HG02623 (cell line): ENCODE results near the gene BPIFB4.
"Not testable (repeated sequence)": the region's sequence is repeated elsewhere in the genome, so short reads cannot be mapped to it uniquely, and the experiment has no call there.

Experiments used
- ATAC-seq: cut with Tn5 transposase; IDR thresholded peaks from one replicate; pipeline ENCODE4 v1.9.1; 2021; ENCODE audit warnings: moderate library complexity; ENCODE audit not compliant: unreplicated experiment

BPIFB4 gene

GRCh38 chr20:33112547-33113386, 33.3 kb downstream of the BPIFB4 start:
- no peak for ATAC-seq

GRCh38 chr20:33113387-33113908, 34.0 kb downstream of the BPIFB4 start:
- ATAC-seq = no peak

GRCh38 chr20:33115501-33115900, 36.1 kb downstream of the BPIFB4 start:
- not testable (repeated sequence) for ATAC-seq

- no peak for ATAC-seq
Measured at GRCh38 chr20:33119725-33120720, 40.6 kb downstream of the BPIFB4 start.

GRCh38 chr20:33120934-33121333, 41.5 kb downstream of the BPIFB4 start:
- ATAC-seq = no peak

- not testable (repeated sequence) for ATAC-seq
Measured at GRCh38 chr20:33122297-33122696, 42.9 kb downstream of the BPIFB4 start.

- ATAC-seq = no peak
Measured at GRCh38 chr20:33124261-33124660, 44.8 kb downstream of the BPIFB4 start.

GRCh38 chr20:33124994-33125393, 45.6 kb downstream of the BPIFB4 start:
- ATAC-seq = no peak

- ATAC-seq = no peak
Measured at GRCh38 chr20:33125983-33126382, 46.5 kb downstream of the BPIFB4 start.

- ATAC-seq = no peak
Measured at GRCh38 chr20:33127422-33128097, 48.1 kb downstream of the BPIFB4 start.

- ATAC-seq = no peak
Measured at GRCh38 chr20:33130568-33131061, 51.2 kb downstream of the BPIFB4 start.

- ATAC-seq = no peak
Measured at GRCh38 chr20:33131949-33132473, 52.6 kb downstream of the BPIFB4 start.

GRCh38 chr20:33132513-33133372, 53.3 kb downstream of the BPIFB4 start:
- ATAC-seq = no peak

GRCh38 chr20:33133373-33133941, 54.0 kb downstream of the BPIFB4 start:
- ATAC-seq = no peak

GRCh38 chr20:33137195-33137594, 57.8 kb downstream of the BPIFB4 start:
- ATAC-seq = no peak

GRCh38 chr20:33139467-33139866, 60.0 kb downstream of the BPIFB4 start:
- no peak for ATAC-seq

GRCh38 chr20:33145521-33145920, 66.1 kb downstream of the BPIFB4 start:
- no peak for ATAC-seq

GRCh38 chr20:33147299-33147698, 67.9 kb downstream of the BPIFB4 start:
- no peak for ATAC-seq

GRCh38 chr20:33148040-33148439, 68.6 kb downstream of the BPIFB4 start:
- ATAC-seq = no peak
